Mucosa of descending colon (tissue), 3 donors: ENCODE data around the gene NF1. TPM values are rescaled to one million over a fixed set of nuclear protein-coding genes. Genes with fewer than 3 reads are reported as not detected.
"Not testable (repeated sequence)": the region's sequence is repeated elsewhere in the genome, so short reads cannot be mapped to it uniquely, and the experiment has no call there.

Source experiments
- ATAC-seq: fragments of 200-7000 bp; cut with Tn5 transposase; one replicate; pipeline ENCODE4 v1.9.1; 2020; ENCODE audit warnings: mild to moderate bottlenecking, moderate library complexity
- DNase-seq, 3 donors: peaks; one replicate each; pipeline ENCODE4 v3.0.0-alpha.2; 2020
- H3K36me3 ChIP-seq: fragments of 200-600 bp; one replicate; pipeline ENCODE4 v1.8.0; 2021; ENCODE audit warnings: low read depth, mild to moderate bottlenecking
- H3K4me1 ChIP-seq: fragments of 200-600 bp; one replicate; pipeline ENCODE4 v1.8.0; 2021; ENCODE audit warnings: low read depth, mild to moderate bottlenecking
- H3K4me3 ChIP-seq: fragments of 200-600 bp; one replicate; pipeline ENCODE4 v1.8.0; 2021; ENCODE audit warnings: mild to moderate bottlenecking
- H3K9me3 ChIP-seq: fragments of 200-600 bp; one replicate; pipeline ENCODE4 v1.8.0; 2021; ENCODE audit warnings: mild to moderate bottlenecking
- CTCF ChIP-seq: fragments of 200-600 bp; IDR thresholded peaks from one replicate; pipeline ENCODE4 v1.8.0; 2022; ENCODE audit warnings: antibody characterized with exemption, mild to moderate bottlenecking
- intact Hi-C, 2 donors: fragments of 100-400 bp; cut with DNase I in 1 of 2; cut with micrococcal nuclease in 1 of 2; formaldehyde crosslinking; loops; one replicate each; pipeline versions ENCODE4 v1.11.0 to v1.11.1; 2022; cut with DNase I, micrococcal nuclease
- total RNA-seq, 3 donors: library from RNA; stranded (reverse); fragmentation: NEBNext Ultra II Directional in 2 of 3; extraction: Animal tissue kit (Norgen Biotek cat#: 25700) in 2 of 3; gene quantifications; one replicate each; pipeline versions ENCODE4 v1.2.1 to v1.2.4, GENCODE V29; 2021 to 2023
- donor health status: DM: no; HTN: no; CAD: no; lungs with moderate emphysema.
- donor health status: DM: no; HTN: no; CAD: no.
- donor health status: DM: no; HTN: yes; CAD: no.

The NF1 gene
- total RNA-seq, 3 donors from 2014 or later: 51.9 to 67.6 (median 52.4) TPM

- H3K36me3 ChIP-seq: no peaks in the 10 kb centered on the region
- DNase-seq (no peak), ATAC-seq (no peak)
- intact Hi-C loops: no loop called here
- no peaks in the 10 kb centered on the region for H3K9me3 ChIP-seq
- TF ChIP-seq CTCF: no peak
- no peak overlapping the region for H3K4me3 ChIP-seq
- no peaks in the 10 kb centered on the region for H3K4me1 ChIP-seq
These were observed 61.5 kb downstream of the NF1 start for GRCh38 chr17:31156326-31156725.

- H3K9me3 ChIP-seq, DNase-seq, ATAC-seq, H3K4me3 ChIP-seq, H3K4me1 ChIP-seq, intact Hi-C loops, H3K36me3 ChIP-seq: not testable (repeated sequence)
These were observed 62.1 kb downstream of the NF1 start for GRCh38 chr17:31156864-31157263.

GRCh38 chr17:31158746-31159377 lies 64.1 kb downstream of the NF1 start:
- H3K4me3 ChIP-seq: no peak overlapping the region
- H3K36me3 ChIP-seq: no peaks in the 10 kb centered on the region
- no peaks in the 10 kb centered on the region for H3K9me3 ChIP-seq
- TF ChIP-seq CTCF: no peak
- ATAC-seq (no peak), DNase-seq (no peak)
- intact Hi-C loops: no loop called here
- H3K4me1 ChIP-seq: no peaks in the 10 kb centered on the region

GRCh38 chr17:31163091-31163781 lies 68.5 kb downstream of the NF1 start:
- no peak for TF ChIP-seq CTCF
- no peak overlapping the region for H3K4me3 ChIP-seq
- DNase-seq (no peak), ATAC-seq (no peak)
- no peaks in the 10 kb centered on the region for H3K9me3 ChIP-seq
- H3K36me3 ChIP-seq: no peaks in the 10 kb centered on the region
- intact Hi-C loops: no loop called here
- no peaks in the 10 kb centered on the region for H3K4me1 ChIP-seq

GRCh38 chr17:31167111-31167510 lies 72.3 kb downstream of the NF1 start:
- no peak for TF ChIP-seq CTCF
- intact Hi-C loops: no loop called here
- H3K4me3 ChIP-seq: no peak overlapping the region
- no peak for DNase-seq
- no peaks in the 10 kb centered on the region for H3K9me3 ChIP-seq
- ATAC-seq: no peak
- H3K4me1 ChIP-seq: no peaks in the 10 kb centered on the region
- H3K36me3 ChIP-seq: no peaks in the 10 kb centered on the region

- intact Hi-C loops: no loop called here
- Histone ChIP-seq H3K4me1 (no peaks in the 10 kb centered on the region), H3K4me3 (no peak overlapping the region), H3K9me3 (no peaks in the 10 kb centered on the region), H3K36me3 (no peaks in the 10 kb centered on the region)
- ATAC-seq (no peak), DNase-seq (no peak)
- TF ChIP-seq CTCF: no peak
These were observed 76.9 kb downstream of the NF1 start for GRCh38 chr17:31171701-31172100.
